IPS-18c (cell line): Measurements from ENCODE around the gene PTN.
"Not testable (repeated sequence)": the region's sequence is repeated elsewhere in the genome, so short reads cannot be mapped to it uniquely, and the experiment has no call there.

Source experiments
- H3K4me3 ChIP-seq: 2 replicates; pipeline ENCODE4 v1.7.0; 2013; ENCODE audit warnings: low read depth, mild to moderate bottlenecking, low read length, moderate library complexity; ENCODE audit not compliant: insufficient read depth
- H3K9me3 ChIP-seq: one replicate; pipeline ENCODE4 v1.6.1; 2013; ENCODE audit warnings: mild to moderate bottlenecking, low read length, moderate library complexity; ENCODE audit not compliant: control insufficient read depth, insufficient read depth

PTN gene

DNA sequence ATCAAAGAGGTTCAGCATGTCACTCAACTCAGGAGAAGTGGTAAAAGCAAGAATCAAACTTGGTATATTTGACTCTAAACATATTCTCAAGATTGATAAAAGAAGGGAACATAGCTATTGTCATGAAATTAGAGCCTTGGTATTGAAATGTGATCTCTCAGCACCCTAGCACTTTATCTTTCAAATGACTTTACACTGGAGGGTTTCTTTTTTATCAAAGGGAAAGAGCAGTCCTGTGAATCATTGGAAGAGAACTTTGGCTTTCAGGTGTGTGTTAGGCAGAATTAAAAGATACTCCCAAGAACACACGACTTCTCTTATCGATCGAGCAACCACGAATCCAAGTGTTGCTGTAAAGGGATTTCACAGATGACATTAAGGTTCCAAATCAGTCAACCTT lies 54.4 kb downstream of the PTN start:
- Histone ChIP-seq H3K4me3 (no peak overlapping the region), H3K9me3 (no peaks in the 10 kb centered on the region)

DNA sequence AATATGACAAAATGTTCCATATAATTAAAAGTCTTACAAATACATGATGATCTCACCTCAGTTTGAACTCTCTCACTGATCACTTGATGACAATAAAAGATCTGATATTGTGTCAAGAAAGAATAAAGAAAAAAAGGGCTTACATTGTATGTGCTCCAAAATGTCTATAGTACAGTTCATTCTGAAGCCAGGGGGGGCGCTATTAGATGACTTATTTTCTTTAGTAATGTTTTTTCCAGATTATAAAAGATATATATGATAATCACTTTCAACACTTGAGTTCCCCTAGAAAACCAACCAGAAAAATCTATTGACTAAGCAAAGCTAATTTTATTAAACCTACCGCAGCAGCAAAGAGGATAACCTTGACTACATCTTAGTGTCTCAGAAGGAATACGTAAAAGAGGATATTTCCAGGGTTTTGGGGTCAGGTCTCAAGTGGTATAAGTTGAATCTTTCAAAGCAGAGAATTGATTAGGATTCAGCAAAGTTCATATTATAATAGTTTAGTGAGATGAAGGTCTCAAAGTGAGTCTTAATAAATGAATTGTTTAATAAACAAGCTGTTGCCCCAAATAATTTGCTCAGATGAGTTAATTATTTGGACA lies 55.8 kb downstream of the PTN start:
- no peak overlapping the region for H3K4me3 ChIP-seq
- H3K9me3 ChIP-seq = no peaks in the 10 kb centered on the region

DNA sequence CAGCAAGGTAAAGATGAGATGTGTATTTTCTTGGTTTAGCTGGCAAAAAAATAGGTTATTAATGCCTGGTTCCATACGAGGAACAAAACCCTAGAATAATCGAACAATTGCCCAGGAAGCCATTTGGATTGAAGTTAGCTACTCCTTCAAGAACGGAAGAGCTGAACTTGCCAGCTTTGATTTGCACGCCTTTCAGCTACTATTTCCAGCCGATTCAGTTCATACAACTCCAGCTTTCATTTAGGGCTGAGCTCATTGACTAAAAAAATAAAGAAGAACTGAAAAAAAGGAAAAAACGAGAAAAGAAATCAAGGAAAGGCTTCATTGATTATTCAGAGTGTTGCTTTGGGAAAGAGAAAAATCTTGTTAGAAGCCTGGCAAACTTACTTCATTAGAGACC lies 60.4 kb downstream of the PTN start:
- Histone ChIP-seq H3K9me3 (no peaks in the 10 kb centered on the region), H3K4me3 (no peak overlapping the region)

DNA sequence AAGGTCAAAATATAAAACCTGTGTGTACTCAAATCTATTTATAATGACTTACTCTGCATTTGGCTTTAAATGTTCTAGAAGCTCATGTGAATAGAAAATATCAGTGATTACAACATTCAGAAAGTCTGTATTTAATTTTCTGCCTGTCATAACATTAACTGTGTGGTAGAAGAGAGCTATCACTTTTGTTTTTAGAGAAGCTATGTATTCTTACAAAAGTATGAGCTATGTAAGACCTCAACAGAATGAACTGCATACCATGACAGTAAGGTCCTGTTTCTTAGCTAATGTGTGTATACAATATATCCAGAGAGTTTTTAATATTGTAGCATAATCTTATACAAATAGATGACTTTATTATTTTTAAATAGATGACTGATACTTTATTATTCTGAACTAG lies 61.5 kb downstream of the PTN start:
- no peaks in the 10 kb centered on the region for H3K9me3 ChIP-seq
- no peak overlapping the region for H3K4me3 ChIP-seq

DNA sequence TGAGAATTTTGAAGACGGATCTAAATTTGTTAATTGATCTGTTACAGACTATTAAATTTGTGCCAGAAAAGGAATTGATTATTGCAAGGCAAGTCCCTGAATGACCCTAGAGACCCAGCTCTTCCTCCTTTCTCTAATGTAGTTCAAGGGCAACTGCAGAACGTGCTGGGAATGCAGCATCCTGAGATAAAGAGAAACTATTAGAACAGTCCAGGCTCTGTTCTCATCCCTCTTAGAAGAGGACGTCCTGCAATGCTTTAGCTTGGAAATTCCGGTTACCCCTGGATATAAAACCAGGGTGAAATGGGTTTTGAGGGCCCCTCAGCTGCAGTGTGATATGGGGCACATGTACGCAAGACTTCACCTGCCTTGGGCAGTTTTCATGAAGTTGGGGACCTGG lies 67.3 kb downstream of the PTN start:
- Histone ChIP-seq H3K9me3 (no peaks in the 10 kb centered on the region), H3K4me3 (no peak overlapping the region)

DNA sequence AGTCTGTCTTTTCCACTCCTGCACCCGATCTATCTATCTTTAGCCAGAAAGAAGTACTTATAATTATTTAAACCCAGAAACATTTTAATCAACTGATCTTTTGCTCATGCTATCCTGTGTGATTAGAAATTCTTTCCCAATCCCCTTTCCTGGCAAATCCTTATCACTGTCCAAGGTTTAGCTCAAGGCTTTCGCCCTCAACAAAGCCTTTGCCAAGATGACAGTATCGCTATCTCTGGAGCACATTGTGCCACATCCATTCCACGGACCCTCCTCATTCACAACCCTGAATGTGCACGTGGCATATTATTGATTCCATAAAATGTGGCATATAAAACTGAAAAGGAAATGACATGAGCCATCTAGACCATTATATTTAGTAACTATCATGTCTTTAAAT lies 71.3 kb downstream of the PTN start:
- H3K4me3 ChIP-seq = no peak overlapping the region
- no peaks in the 10 kb centered on the region for H3K9me3 ChIP-seq

DNA sequence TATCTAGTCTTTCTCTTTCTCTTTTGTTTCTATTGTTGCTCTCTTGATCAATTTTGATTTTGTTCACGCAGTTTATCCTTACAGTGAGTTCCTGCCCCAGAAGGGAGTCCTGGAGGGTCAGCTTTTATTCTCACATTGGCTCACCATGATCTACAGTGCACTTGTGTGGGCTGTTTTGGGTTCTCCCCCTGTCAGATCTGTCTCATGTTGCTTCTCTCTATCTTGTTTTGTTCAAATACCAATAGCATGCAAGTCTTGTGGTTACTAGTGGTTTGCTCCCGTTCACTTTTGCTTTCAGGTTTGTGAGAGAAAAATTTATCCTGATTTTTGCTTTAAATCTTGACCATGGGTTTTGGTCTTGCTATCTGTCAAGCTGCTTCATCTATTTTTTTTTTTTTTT lies 74.3 kb downstream of the PTN start:
- no peaks in the 10 kb centered on the region for H3K9me3 ChIP-seq
- H3K4me3 ChIP-seq = no peak overlapping the region

DNA sequence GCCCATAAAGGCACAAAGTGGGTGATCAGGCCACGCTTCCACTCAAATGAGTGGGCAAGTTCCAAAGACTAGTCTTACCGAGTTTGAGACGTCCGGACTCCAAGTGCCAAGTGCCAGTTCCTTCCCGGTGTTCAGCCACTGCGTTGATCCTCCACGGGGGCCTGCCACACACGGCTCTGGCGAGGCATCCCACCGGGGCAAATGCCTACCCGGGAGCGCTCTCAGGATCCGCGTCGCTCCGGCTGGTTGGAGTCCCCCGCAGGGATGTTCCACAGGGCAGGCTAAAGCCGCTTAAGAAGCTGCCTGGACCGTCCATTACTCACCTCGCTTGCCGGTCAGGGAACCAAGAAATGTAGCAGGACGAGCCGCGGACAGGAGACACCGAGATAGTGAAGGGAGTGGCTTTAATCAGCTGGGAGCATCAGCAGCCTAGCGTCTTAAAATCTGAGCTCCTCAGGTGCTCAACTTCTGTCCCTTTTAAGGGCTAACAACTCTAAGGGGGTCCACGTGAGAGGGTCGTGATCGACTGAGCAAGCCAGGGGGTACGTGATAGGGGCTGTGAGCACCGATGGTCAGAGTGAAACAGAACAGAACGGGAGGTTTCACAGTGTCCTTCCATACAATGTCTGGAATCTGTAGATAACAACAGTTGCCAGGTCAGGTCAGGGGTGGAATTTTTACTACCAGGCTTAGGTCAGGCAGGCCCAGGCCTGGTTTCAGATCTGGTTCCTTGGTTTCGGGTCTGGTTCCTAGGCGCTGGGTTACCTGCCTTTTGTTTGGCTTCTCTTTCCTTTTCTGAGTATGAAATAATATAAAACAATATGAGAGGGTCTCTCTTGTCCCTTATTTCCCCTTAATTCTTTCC lies 75.3 kb downstream of the PTN start:
- H3K9me3 ChIP-seq, H3K4me3 ChIP-seq: not testable (repeated sequence)

DNA sequence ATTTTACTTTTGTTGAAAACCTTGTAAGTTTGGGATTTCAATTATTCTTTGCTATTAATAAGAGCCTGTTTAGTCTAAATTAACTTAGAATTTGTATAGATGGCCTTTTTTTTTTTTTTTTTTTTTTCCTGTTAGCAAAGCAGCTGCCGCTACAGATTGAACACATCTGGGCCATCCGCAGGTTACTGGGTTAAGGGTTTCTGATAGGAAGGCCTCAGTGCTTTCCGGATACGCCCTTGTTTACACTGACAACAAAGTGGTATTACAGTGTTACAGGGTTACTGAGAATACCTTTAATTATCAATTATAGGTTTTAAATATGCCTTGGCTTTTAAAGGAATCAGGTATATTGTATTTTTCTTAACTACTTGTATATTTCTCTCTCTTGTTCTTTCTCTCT lies 76.8 kb downstream of the PTN start:
- Histone ChIP-seq H3K9me3 (no peaks in the 10 kb centered on the region), H3K4me3 (no peak overlapping the region)

DNA sequence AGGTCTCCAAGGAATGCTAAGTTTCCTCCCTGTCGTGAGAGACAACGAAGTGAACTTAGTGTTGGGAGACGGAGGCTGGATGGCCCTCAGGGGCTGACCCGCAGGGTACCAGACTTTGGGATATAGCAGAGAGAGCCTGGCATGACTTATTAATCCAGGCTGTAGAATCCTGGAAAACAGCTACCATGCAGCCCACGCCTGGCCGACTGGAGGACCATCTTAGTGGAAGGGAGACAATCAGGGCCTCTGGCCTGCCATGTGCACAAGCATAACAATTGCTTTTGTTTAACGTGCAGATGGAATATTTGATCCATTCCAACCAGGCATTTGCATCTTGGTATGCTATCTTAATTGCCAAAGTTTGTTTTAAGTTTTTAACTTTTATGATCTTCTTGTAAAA lies 78.1 kb downstream of the PTN start:
- not testable (repeated sequence) for H3K9me3 ChIP-seq, H3K4me3 ChIP-seq

DNA sequence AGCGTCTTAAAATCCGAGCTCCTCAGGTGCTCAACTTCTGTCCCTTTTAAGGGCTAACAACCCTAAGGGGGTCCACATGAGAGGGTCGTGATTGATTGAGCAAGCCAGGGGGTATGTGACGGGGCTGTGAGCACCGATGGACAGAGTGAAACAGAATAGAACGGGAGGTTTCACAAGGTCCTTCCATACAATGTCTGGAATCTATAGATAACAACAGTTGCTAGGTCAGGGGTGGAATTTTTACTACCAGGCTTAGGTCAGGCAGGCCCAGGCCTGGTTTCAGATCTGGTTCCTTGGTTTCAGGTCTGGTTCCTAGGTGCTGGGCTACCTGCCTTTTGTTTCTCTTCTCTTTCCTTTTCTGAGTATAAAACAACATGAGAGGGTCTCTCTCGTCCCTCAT lies 80.9 kb downstream of the PTN start:
- Histone ChIP-seq H3K4me3 (no peak overlapping the region), H3K9me3 (no peaks in the 10 kb centered on the region)

DNA sequence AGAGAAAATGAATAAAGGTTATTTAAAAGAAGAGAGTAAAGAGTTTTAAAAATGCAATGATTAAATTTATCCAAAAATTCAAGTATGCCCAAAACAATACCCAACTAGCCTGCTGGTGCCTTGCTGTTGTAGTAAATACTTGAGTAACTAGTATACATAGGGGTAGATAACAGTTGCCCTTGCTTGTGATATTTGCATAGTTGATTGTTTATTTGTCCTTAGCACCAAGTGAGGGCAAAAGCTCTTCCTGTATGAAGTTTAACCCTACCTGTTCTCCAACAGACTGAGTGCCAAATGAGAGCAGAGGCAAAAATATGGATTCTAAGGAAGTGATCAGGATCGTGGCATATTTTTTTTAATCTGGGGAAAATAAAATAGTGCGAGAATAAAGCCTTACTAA lies 85.0 kb downstream of the PTN start:
- H3K4me3 ChIP-seq = no peak overlapping the region
- H3K9me3 ChIP-seq = no peaks in the 10 kb centered on the region

DNA sequence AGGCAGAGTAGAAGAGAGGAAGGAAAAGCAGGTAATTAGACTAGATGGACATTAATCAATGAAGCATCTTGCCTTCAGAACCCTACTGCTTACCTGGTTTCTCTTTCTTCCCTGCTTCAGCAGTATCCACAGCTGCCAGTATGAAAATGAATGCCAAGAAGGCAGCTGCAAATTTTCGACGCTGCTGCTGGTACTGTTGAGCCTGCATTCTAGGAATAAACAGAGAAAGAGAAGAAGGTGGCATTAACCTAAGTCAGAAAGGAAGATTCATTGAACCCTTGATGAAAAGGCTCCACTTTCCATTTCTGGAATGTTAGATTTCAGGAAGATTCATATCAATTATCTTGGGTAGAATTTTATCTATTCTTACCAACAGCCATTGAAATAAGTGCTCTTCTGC lies 88.8 kb downstream of the PTN start:
- Histone ChIP-seq H3K9me3 (no peaks in the 10 kb centered on the region), H3K4me3 (no peak overlapping the region)

DNA sequence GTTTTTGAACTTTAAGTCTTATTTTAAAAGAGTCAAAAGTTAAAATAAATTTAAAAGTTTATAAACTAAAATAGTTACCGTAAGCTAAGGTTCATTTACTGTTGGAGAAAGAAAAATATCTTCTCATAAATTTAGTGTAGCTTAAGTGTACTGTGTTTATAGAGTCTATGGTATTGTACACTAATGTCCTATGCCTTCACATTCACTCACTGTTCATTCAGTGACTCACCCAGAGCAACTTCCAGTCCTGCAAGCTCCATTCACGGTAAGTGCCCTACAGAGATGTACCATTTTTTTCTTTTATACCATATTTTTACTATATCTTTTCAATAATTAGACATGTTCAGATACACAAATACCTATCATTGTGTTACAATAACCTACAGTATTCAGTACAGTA lies 97.6 kb downstream of the PTN start:
- Histone ChIP-seq H3K4me3 (no peak overlapping the region), H3K9me3 (no peaks in the 10 kb centered on the region)

DNA sequence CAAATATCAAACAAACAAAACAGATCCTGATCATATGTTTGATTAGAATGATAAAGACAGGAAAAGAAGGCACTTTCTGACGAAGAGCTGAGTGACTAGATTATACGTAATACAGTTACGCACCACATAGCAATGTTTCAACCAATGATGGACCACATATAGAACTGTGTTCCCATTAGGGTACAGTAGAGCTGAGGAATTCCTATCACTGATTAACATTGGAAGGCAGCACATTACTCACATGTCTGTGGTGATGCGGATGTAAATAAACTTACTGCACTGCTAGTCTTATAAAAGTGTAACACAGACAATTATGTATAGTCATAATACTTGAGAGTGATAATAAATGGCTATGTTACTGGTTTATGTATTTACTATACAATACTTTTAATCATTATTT lies 98.3 kb downstream of the PTN start:
- Histone ChIP-seq H3K9me3 (no peaks in the 10 kb centered on the region), H3K4me3 (no peak overlapping the region)

DNA sequence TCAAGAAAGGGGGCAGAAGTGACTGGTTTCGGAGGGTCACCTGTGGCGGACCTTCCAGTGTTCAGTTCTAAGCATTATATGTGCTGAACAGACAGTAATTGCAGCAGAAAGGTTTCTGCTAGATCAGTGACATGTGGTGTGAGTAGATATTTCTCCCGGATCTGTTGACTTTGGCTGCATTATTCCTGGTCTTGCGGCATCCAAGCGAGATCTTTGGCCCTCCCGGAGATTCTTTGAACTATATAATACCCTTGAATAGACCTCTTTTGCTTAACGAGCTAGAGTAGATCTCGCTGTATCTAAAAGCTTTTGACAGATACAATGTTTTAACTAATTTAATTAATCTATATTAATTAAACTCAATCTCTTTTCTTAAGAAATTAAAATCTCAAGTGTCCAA lies 99.8 kb downstream of the PTN start:
- H3K9me3 ChIP-seq = no peaks in the 10 kb centered on the region
- H3K4me3 ChIP-seq = no peak overlapping the region

DNA sequence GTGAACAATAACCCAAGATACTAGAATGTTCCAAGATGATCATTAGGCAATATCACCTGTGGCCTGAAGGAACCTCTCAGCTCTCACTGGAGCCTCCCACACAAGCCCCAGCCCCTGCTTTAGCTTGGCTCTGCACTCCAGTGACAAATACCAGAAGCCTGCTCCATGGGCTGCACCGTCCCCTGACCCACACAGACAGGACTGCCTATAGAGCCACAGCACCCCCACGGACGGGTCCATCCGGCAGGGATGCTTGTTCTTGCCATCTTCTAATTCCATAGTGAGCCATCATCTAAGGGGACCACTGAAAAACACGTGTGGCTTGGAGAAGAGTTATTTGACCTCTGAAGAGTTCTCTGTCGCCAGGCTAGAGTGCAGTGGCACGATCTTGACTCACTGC lies 100.9 kb downstream of the PTN start:
- H3K9me3 ChIP-seq = no peaks in the 10 kb centered on the region
- H3K4me3 ChIP-seq = no peak overlapping the region

DNA sequence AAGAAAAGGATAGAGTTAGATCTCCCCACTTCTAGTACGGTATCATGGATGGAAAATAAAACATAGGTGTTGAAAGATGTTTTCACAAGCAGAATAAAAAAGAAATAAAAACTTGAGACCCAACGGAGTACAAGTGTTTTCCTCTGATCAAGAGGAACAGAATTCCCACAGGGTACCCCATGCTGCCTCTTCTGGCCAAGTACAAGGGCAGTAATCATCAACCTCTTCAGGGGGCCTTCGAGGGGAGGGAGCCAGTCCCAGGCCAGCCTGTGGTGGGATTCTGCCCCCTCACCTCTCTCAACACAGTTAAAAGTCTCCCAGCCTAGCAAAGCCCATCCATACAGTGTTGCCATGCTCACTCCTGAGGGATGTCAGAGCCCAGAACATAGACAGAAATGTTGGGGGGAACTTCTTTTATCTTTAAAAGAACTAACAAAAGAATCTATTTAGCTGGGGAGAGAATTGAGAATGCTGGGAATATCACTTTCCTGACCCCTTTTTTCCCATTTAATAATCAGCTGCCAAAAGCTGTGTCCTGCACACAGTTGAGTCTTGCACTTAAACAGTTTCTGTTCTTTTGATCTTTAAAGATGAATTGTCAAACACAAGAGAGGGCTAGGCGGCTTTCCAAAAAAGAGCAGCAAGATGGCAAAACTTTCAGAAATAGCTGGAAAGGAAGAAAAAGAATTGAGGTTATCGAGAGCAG lies 101.7 kb downstream of the PTN start:
- no peak overlapping the region for H3K4me3 ChIP-seq
- no peaks in the 10 kb centered on the region for H3K9me3 ChIP-seq
